ENCODE data around the gene STAT5B. TPM values are rescaled to one million over a fixed set of nuclear protein-coding genes. Genes with fewer than 3 reads are reported as not detected.

The STAT5B gene
- polyA plus RNA-seq, 3 donors: 28.5 to 103 (median 47.9) TPM

DNA sequence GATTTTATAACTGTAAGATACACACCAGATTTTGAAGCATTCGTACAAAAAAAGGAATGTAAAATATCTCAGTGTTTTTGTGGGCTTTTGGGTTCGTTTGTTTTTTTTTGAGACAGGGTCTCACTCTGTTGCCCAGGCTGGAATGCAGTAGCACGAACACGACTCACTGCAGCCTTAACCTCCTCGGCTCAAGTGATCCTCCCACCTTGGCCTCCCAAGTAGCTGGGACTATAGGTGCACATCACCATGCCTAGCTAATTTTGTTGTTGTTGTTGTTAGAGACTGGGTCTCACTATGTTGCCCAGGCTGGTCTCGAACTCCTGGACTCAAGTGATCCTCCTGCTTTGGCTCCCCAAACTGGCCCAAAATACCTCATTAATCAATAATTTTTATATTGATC, 15.9 kb downstream of the STAT5B start:
- H3K4me3 ChIP-seq (replicated peaks in 1 of 3; ENCODE audit: low read depth in 2 of 3, low read length in 3 of 3): no peak overlapping the region
- TF ChIP-seq, protein P1, sequence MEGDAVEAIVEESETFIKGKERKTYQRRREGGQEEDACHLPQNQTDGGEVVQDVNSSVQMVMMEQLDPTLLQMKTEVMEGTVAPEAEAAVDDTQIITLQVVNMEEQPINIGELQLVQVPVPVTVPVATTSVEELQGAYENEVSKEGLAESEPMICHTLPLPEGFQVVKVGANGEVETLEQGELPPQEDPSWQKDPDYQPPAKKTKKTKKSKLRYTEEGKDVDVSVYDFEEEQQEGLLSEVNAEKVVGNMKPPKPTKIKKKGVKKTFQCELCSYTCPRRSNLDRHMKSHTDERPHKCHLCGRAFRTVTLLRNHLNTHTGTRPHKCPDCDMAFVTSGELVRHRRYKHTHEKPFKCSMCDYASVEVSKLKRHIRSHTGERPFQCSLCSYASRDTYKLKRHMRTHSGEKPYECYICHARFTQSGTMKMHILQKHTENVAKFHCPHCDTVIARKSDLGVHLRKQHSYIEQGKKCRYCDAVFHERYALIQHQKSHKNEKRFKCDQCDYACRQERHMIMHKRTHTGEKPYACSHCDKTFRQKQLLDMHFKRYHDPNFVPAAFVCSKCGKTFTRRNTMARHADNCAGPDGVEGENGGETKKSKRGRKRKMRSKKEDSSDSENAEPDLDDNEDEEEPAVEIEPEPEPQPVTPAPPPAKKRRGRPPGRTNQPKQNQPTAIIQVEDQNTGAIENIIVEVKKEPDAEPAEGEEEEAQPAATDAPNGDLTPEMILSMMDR (IDR thresholded peaks at IDR 0.05): no peak
- Mint-ChIP-seq H3K27ac (no peak overlapping the region), H3K4me3 (no peak overlapping the region), H3K9me3 (peaks cover 0 to under 1% (median 0%) of the 10 kb centered on the region in 7 donors), H3K36me3 (no peaks in the 10 kb centered on the region), H3K27me3 (ENCODE audit: low read depth in 3 of 3) (peaks cover 0 to 2% (median 0%) of the 10 kb centered on the region in 3 donors), H3K4me1 (peaks cover 11% of the 10 kb centered on the region)
- H3K27ac ChIP-seq (ENCODE audit: low read depth in 1 of 2, low read length in 2 of 2): no peak overlapping the region
- H3K4me2 ChIP-seq (replicated peaks; ENCODE audit: extremely low read depth, low read length, poor library complexity, severe bottlenecking): no peak overlapping the region
- H3K36me3 ChIP-seq (replicated peaks in 1 of 2; ENCODE audit: control insufficient read depth in 1 of 2, insufficient read depth in 2 of 2, low read length in 2 of 2): peaks cover 0 to 2% of the 10 kb centered on the region in 2 donors
- H3K9ac ChIP-seq (ENCODE audit: insufficient read depth, low read length, poor library complexity, severe bottlenecking): no peak overlapping the region
- peaks cover 73% of the 10 kb centered on the region for H3K79me2 ChIP-seq (ENCODE audit: insufficient read depth, low read length)
- no peaks in the 10 kb centered on the region for H3K4me1 ChIP-seq (ENCODE audit: control insufficient read depth in 1 of 2, insufficient read depth in 2 of 2, low read length in 2 of 2)
- DNase-seq: no peak
- H2AFZ ChIP-seq (ENCODE audit: insufficient read depth, low read depth, low read length, poor library complexity, severe bottlenecking): no peak overlapping the region
- H3K27me3 ChIP-seq (ENCODE audit: control insufficient read depth in 2 of 2, insufficient read depth in 2 of 2, low read length in 2 of 2): no peaks in the 10 kb centered on the region
- 94% methylated on average over 3 of the region's 6 CpGs for WGBS (ENCODE audit: insufficient coverage)
- intact Hi-C loops (cut with micrococcal nuclease): no loop called here
- H4K20me1 ChIP-seq (ENCODE audit: insufficient read depth, low read length): peaks cover 57% of the 10 kb centered on the region
- no peaks in the 10 kb centered on the region for H3K9me3 ChIP-seq (replicated peaks in 1 of 2; ENCODE audit: control insufficient read depth in 1 of 2, insufficient read depth in 1 of 2, low read length in 2 of 2)

DNA sequence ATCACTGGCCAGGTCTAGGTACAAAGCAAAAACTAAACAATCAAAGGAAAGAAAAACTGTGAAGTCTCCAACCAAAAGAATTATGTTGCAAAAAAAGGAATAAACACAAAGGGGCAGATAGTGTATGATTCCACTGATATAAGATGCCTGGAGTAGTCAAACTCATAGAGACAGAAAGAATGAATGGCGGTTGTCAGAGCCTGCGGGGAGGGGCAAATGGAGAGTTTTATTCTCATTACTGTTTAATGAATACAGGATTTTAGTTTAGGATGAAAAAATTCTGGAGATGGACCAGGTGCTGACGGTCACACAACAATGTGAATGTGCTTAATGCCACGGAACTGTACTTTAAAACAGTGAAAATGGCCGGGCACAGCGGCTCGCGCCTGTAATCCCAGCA, 20.7 kb downstream of the STAT5B start:
- H3K36me3 ChIP-seq (replicated peaks in 1 of 2; ENCODE audit: control insufficient read depth in 1 of 2, insufficient read depth in 2 of 2, low read length in 2 of 2): peaks cover 0 to 2% of the 10 kb centered on the region in 2 donors
- H3K4me3 ChIP-seq (replicated peaks in 1 of 3; ENCODE audit: low read depth in 2 of 3, low read length in 3 of 3): no peak overlapping the region
- no peak overlapping the region for H2AFZ ChIP-seq (ENCODE audit: insufficient read depth, low read depth, low read length, poor library complexity, severe bottlenecking)
- peaks cover 2 to 3% of the 10 kb centered on the region in 2 donors for H3K36me3 Mint-ChIP-seq
- H3K27me3 ChIP-seq (ENCODE audit: control insufficient read depth in 2 of 2, insufficient read depth in 2 of 2, low read length in 2 of 2): no peaks in the 10 kb centered on the region
- no peaks in the 10 kb centered on the region for H3K27me3 Mint-ChIP-seq (ENCODE audit: low read depth in 3 of 3)
- intact Hi-C loops (cut with micrococcal nuclease): no loop called here
- no peak for DNase-seq
- no peak overlapping the region for H3K4me3 Mint-ChIP-seq
- peaks cover 4 to 12% of the 10 kb centered on the region in 2 donors for H3K4me1 ChIP-seq (ENCODE audit: control insufficient read depth in 1 of 2, insufficient read depth in 2 of 2, low read length in 2 of 2)
- H3K9me3 ChIP-seq (replicated peaks in 1 of 2; ENCODE audit: control insufficient read depth in 1 of 2, insufficient read depth in 1 of 2, low read length in 2 of 2): no peaks in the 10 kb centered on the region
- no peak overlapping the region for H3K27ac ChIP-seq (ENCODE audit: low read depth in 1 of 2, low read length in 2 of 2)
- H3K9ac ChIP-seq (ENCODE audit: insufficient read depth, low read length, poor library complexity, severe bottlenecking): no peak overlapping the region
- H3K4me2 ChIP-seq (replicated peaks; ENCODE audit: extremely low read depth, low read length, poor library complexity, severe bottlenecking): no peak overlapping the region
- peaks cover 26% of the 10 kb centered on the region for H3K4me1 Mint-ChIP-seq
- H4K20me1 ChIP-seq (ENCODE audit: insufficient read depth, low read length): peaks cover 59% of the 10 kb centered on the region
- TF ChIP-seq, protein P1 (IDR thresholded peaks at IDR 0.05): no peak
- H3K79me2 ChIP-seq (ENCODE audit: insufficient read depth, low read length): peaks cover 89% of the 10 kb centered on the region
- WGBS (ENCODE audit: insufficient coverage): 98% methylated on average over 6 of the region's 8 CpGs
- H3K27ac Mint-ChIP-seq: peak overlapping the region in 1 of 7 donors; percentile 10
- H3K9me3 Mint-ChIP-seq: no peaks in the 10 kb centered on the region
